ENCODE measurements around the gene WDR31.

WDR31 gene

GRCh38 chr9:113345190-113345589 is 5.1 kb upstream of the WDR31 start:
- peaks cover 3% of the 10 kb centered on the region; the same call in 1 of the 2 replicates for H3K4me1 ChIP-seq (ENCODE audit: control insufficient read depth, insufficient read depth, low read length)
- H3K9me3 ChIP-seq (ENCODE audit: control insufficient read depth, insufficient read depth, low read depth, low read length) = no peaks in the 10 kb centered on the region
- ChIA-PET POLR2A (no interaction called here), CTCF (interaction anchor here (0.6 kb wide), 1 partner anchor 448 kb away, joined by 3 read pairs; no protein-coding TSS in a partner anchor)
- H3K36me3 ChIP-seq (ENCODE audit: control insufficient read depth in 2 of 2, insufficient read depth in 1 of 2, low read length in 2 of 2) = no peaks in the 10 kb centered on the region
- TF ChIP-seq YY2 (tag by site-specific recombination; IDR thresholded peaks at IDR 0.05) (no peak), ZNF837 (tag by site-specific recombination; IDR thresholded peaks at IDR 0.05) (no peak), ZNF670 (tag by site-specific recombination; IDR thresholded peaks at IDR 0.05; ENCODE audit: low read depth) (no peak), ZNF2 (tag by site-specific recombination; IDR thresholded peaks at IDR 0.05) (no peak), ZNF48 (tag by site-specific recombination; IDR thresholded peaks at IDR 0.05) (no peak), ZNF37A (tag by site-specific recombination; IDR thresholded peaks at IDR 0.05) (no peak), ZNF768 (tag by site-specific recombination; IDR thresholded peaks at IDR 0.05) (no peak), ZSCAN30 (tag by site-specific recombination; IDR thresholded peaks at IDR 0.05) (no peak)
- no peak overlapping the region for H3K4me3 ChIP-seq (ENCODE audit: low read depth, low read length)
- H3K27ac ChIP-seq (ENCODE audit: extremely low read depth, low read depth, low read length) = no peak overlapping the region

DNA sequence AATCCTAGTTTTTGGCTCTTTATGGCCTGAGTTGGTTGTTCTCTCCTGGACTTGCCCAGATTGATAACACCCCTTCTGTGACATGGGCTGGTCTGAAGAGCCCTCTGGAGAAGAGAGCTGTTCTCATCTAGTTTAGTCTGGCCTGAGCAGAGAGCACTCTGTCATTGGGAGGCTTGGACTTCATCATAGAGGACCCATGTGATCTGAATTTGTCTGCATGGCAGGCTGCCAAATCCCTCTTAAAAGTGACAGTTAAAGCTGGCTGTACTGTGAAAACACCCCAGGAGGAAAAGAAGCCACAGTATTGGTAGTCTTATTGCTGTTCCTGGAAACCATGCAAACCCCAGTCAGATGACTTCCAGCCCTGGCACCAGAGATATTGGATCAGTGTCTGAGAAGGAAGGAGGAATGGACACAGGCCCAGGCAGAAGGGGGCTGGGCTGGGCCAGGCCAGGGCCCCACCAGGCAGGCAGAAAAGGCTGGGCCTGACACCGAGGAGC is 3.7 kb upstream of the WDR31 start:
- Histone ChIP-seq H3K27ac (ENCODE audit: extremely low read depth, low read depth, low read length) (peak overlapping the region; percentile 34), H3K36me3 (ENCODE audit: control insufficient read depth in 2 of 2, insufficient read depth in 1 of 2, low read length in 2 of 2) (no peaks in the 10 kb centered on the region), H3K4me3 (ENCODE audit: low read depth, low read length) (no peak overlapping the region), H3K9me3 (ENCODE audit: control insufficient read depth, insufficient read depth, low read depth, low read length) (no peaks in the 10 kb centered on the region), H3K4me1 (ENCODE audit: control insufficient read depth, insufficient read depth, low read length) (0 out of 2 replicates have a peak, but pooled peaks cover 4% of the 10 kb centered on the region)
- POLR2A ChIA-PET = interaction anchor here (1.0 to 1.1 kb wide), 3 partner anchors 61 to 69 kb away, joined by 3 to 5 read pairs (median 4); partner anchors contain the start of genes C9orf43, CDC26, POLE3 and PRPF4
- CTCF ChIA-PET = interaction anchor here (0.6 to 0.7 kb wide), 2 partner anchors 59 to 66 kb away, joined by 3 to 4 read pairs; no protein-coding TSS in a partner anchor
- no peak for TF ChIP-seq ZNF529 (tag by site-specific recombination; IDR thresholded peaks at IDR 0.05; ENCODE audit: insufficient replicate concordance)
- TF ChIP-seq ZNF362 (tag by site-specific recombination; IDR thresholded peaks at IDR 0.05) = no peak
- no peak for TF ChIP-seq ZNF785 (tag by site-specific recombination; IDR thresholded peaks at IDR 0.05)
- TF ChIP-seq, protein P1, sequence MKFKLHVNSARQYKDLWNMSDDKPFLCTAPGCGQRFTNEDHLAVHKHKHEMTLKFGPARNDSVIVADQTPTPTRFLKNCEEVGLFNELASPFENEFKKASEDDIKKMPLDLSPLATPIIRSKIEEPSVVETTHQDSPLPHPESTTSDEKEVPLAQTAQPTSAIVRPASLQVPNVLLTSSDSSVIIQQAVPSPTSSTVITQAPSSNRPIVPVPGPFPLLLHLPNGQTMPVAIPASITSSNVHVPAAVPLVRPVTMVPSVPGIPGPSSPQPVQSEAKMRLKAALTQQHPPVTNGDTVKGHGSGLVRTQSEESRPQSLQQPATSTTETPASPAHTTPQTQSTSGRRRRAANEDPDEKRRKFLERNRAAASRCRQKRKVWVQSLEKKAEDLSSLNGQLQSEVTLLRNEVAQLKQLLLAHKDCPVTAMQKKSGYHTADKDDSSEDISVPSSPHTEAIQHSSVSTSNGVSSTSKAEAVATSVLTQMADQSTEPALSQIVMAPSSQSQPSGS (tag by site-specific recombination; IDR thresholded peaks at IDR 0.05; ENCODE audit: low read depth) = no peak
- TF ChIP-seq INSM2 (tag by site-specific recombination; IDR thresholded peaks at IDR 0.05) = no peak
- TF ChIP-seq ZNF398 (tag by site-specific recombination; IDR thresholded peaks at IDR 0.05) = no peak
- no peak for TF ChIP-seq ZBTB1 (tag by site-specific recombination; IDR thresholded peaks at IDR 0.05)
- no peak for TF ChIP-seq ZNF416 (tag by site-specific recombination; IDR thresholded peaks at IDR 0.05)
- TF ChIP-seq ZNF138 (tag by site-specific recombination; IDR thresholded peaks at IDR 0.05; ENCODE audit: borderline replicate concordance) = no peak
- no peak for TF ChIP-seq OVOL3 (tag by site-specific recombination; IDR thresholded peaks at IDR 0.05)
- TF ChIP-seq, protein P2, sequence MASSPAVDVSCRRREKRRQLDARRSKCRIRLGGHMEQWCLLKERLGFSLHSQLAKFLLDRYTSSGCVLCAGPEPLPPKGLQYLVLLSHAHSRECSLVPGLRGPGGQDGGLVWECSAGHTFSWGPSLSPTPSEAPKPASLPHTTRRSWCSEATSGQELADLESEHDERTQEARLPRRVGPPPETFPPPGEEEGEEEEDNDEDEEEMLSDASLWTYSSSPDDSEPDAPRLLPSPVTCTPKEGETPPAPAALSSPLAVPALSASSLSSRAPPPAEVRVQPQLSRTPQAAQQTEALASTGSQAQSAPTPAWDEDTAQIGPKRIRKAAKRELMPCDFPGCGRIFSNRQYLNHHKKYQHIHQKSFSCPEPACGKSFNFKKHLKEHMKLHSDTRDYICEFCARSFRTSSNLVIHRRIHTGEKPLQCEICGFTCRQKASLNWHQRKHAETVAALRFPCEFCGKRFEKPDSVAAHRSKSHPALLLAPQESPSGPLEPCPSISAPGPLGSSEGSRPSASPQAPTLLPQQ (tag by site-specific recombination; IDR thresholded peaks at IDR 0.05) = peak; percentile 79
- TF ChIP-seq, protein P3, sequence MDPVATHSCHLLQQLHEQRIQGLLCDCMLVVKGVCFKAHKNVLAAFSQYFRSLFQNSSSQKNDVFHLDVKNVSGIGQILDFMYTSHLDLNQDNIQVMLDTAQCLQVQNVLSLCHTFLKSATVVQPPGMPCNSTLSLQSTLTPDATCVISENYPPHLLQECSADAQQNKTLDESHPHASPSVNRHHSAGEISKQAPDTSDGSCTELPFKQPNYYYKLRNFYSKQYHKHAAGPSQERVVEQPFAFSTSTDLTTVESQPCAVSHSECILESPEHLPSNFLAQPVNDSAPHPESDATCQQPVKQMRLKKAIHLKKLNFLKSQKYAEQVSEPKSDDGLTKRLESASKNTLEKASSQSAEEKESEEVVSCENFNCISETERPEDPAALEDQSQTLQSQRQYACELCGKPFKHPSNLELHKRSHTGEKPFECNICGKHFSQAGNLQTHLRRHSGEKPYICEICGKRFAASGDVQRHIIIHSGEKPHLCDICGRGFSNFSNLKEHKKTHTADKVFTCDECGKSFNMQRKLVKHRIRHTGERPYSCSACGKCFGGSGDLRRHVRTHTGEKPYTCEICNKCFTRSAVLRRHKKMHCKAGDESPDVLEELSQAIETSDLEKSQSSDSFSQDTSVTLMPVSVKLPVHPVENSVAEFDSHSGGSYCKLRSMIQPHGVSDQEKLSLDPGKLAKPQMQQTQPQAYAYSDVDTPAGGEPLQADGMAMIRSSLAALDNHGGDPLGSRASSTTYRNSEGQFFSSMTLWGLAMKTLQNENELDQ (tag by site-specific recombination; IDR thresholded peaks at IDR 0.05; ENCODE audit: low read depth) = no peak
- TF ChIP-seq MZF1 (tag by site-specific recombination; IDR thresholded peaks at IDR 0.05; ENCODE audit: borderline replicate concordance) = 0 out of 2 replicates have a peak, but pooled peaks have one; percentile 18
- no peak for TF ChIP-seq ZNF239 (tag by site-specific recombination; IDR thresholded peaks at IDR 0.05)
- no peak for TF ChIP-seq ZNF585B (tag by site-specific recombination; IDR thresholded peaks at IDR 0.05)

All from HEK293 (cell line).